ENCODE results near the gene PEG3. TPM values are rescaled to one million over a fixed set of nuclear protein-coding genes. Genes with fewer than 3 reads are reported as not detected.

Gene PEG3
- total and polyA plus RNA-seq, 10 of the 15 experiments (the other 5 are each of a cell fraction or from before 2014, with no cell fraction given), result 0.03 to 0.33 TPM; not detected in 8

- H3K4me1 ChIP-seq (ENCODE audit: control insufficient read depth, insufficient read depth, low read length), result no peaks in the 10 kb centered on the region
- H3K36me3 ChIP-seq (ENCODE audit: control insufficient read depth in 2 of 2, insufficient read depth in 2 of 2, low read length in 1 of 2), result no peaks in the 10 kb centered on the region
- intact Hi-C loops (cut with micrococcal nuclease; ENCODE audit: unreplicated experiment), result no loop called here
- POLR2A ChIA-PET, result no interaction called here
- in situ Hi-C loops (cut with MboI), result no loop called here
- no TSS peak for BruUV-seq (replicated peaks)
- ATAC-seq (no peak), FAIRE-seq (no peak), DNase-seq (ENCODE audit: low read depth, low spot score) (no peak)
- no peak overlapping the region for H3K9ac ChIP-seq (ENCODE audit: control insufficient read depth, insufficient read depth, low read length)
- CTCF ChIA-PET, result no interaction called here
- H3K4me2 ChIP-seq (ENCODE audit: control insufficient read depth, insufficient read depth), result no peak overlapping the region
- H3K27me3 ChIP-seq (replicated peaks in 1 of 2; ENCODE audit: control insufficient read depth in 2 of 2, insufficient read depth in 2 of 2, low read length in 1 of 2), result no peaks in the 10 kb centered on the region
- RAD21 ChIA-PET (ENCODE audit: unreplicated experiment), result no interaction called here
- H3K27ac ChIP-seq (ENCODE audit: control insufficient read depth, insufficient read depth), result no peak overlapping the region
- H2AFZ ChIP-seq (ENCODE audit: control insufficient read depth, low read depth, low read length), result no peak overlapping the region
- H4K20me1 ChIP-seq (ENCODE audit: control insufficient read depth, insufficient read depth), result no peaks in the 10 kb centered on the region
- TF ChIP-seq BCL3 (IDR thresholded peaks at IDR 0.05; ENCODE audit: borderline replicate concordance, insufficient read depth, low read depth, low read length, poor library complexity, severe bottlenecking) (no peak), HDAC2 (IDR thresholded peaks at IDR 0.05) (no peak), CBX5 (IDR thresholded peaks at IDR 0.05; ENCODE audit: low read depth) (no peak), POLR2AphosphoS2 (IDR thresholded peaks at IDR 0.05; ENCODE audit: low read depth, low read length) (no peak), WRNIP1 (IDR thresholded peaks at IDR 0.05; ENCODE audit: borderline replicate concordance, low read depth, low read length) (no peak), MYC (IDR thresholded peaks at IDR 0.05; ENCODE audit: insufficient read depth, insufficient read length, insufficient replicate concordance, low read length, severe bottlenecking) (no peak), STAT3 (IDR thresholded peaks at IDR 0.05; ENCODE audit: low read depth, low read length) (no peak), NR2C1 (IDR thresholded peaks at IDR 0.05) (no peak), MYB (IDR thresholded peaks at IDR 0.05; ENCODE audit: borderline replicate concordance, low read depth, low read length) (no peak), ZNF274 (IDR thresholded peaks at IDR 0.05; ENCODE audit: insufficient read depth, insufficient read length) (no peak), SMAD1 (IDR thresholded peaks at IDR 0.05; ENCODE audit: low read depth, partially characterized antibody) (no peak), IRF4 (IDR thresholded peaks at IDR 0.05; ENCODE audit: low read depth, low read length) (no peak), POLR2A (IDR thresholded peaks at IDR 0.05; ENCODE audit: low read depth, low read length) (no peak), NRF1 (conservative IDR thresholded peaks at IDR 0.05; ENCODE audit: low read depth, low read length) (no peak), BACH1 (IDR thresholded peaks at IDR 0.05; ENCODE audit: borderline replicate concordance) (no peak)
- TF ChIP-seq, protein P1, sequence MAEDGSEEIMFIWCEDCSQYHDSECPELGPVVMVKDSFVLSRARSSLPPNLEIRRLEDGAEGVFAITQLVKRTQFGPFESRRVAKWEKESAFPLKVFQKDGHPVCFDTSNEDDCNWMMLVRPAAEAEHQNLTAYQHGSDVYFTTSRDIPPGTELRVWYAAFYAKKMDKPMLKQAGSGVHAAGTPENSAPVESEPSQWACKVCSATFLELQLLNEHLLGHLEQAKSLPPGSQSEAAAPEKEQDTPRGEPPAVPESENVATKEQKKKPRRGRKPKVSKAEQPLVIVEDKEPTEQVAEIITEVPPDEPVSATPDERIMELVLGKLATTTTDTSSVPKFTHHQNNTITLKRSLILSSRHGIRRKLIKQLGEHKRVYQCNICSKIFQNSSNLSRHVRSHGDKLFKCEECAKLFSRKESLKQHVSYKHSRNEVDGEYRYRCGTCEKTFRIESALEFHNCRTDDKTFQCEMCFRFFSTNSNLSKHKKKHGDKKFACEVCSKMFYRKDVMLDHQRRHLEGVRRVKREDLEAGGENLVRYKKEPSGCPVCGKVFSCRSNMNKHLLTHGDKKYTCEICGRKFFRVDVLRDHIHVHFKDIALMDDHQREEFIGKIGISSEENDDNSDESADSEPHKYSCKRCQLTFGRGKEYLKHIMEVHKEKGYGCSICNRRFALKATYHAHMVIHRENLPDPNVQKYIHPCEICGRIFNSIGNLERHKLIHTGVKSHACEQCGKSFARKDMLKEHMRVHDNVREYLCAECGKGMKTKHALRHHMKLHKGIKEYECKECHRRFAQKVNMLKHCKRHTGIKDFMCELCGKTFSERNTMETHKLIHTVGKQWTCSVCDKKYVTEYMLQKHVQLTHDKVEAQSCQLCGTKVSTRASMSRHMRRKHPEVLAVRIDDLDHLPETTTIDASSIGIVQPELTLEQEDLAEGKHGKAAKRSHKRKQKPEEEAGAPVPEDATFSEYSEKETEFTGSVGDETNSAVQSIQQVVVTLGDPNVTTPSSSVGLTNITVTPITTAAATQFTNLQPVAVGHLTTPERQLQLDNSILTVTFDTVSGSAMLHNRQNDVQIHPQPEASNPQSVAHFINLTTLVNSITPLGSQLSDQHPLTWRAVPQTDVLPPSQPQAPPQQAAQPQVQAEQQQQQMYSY (CRISPR knock-in tag; IDR thresholded peaks at IDR 0.05), result no peak
- 34% methylated on average over 3 of the region's 3 CpGs for WGBS (ENCODE audit: insufficient coverage, insufficient replicate concordance, low lambda C conversion rate, missing lambda C conversion rate)
- SMC1A ChIA-PET (ENCODE audit: uncharacterized antibody, unreplicated experiment), result no interaction called here
- no peaks in the 10 kb centered on the region for H3K79me2 ChIP-seq (ENCODE audit: control insufficient read depth, insufficient read depth, low read length)
- no peak overlapping the region for H3K4me3 ChIP-seq
- peaks cover 2% of the 10 kb centered on the region for H3K9me3 ChIP-seq (replicated peaks; ENCODE audit: control insufficient read depth, insufficient read depth, low read length)
Measured at GRCh38 chr19:56875717-56876116, 35.2 kb upstream of the PEG3 start.
